PFSK-1 (cell line): ENCODE measurements around the gene SFTPA1.

Source experiments
- FOXP2 ChIP-seq: optimal IDR thresholded peaks from 2 replicates; pipeline ENCODE3; 2011; ENCODE audit warnings: borderline replicate concordance, control low read depth, inconsistent platforms; ENCODE audit not compliant: insufficient read depth; ENCODE audit errors: extremely low read length, extremely low read depth
- POLR2AphosphoS5 ChIP-seq: IDR thresholded peaks from 2 replicates; pipeline ENCODE4 v1.6.1; 2012; ENCODE audit warnings: low read depth, mild to moderate bottlenecking, control low read depth, low read length, moderate library complexity
- REST ChIP-seq, 2 experiments: IDR thresholded peaks; 2 replicates each; pipeline versions ENCODE4 v1.6.1 to v1.8.0; 2011 to 2012; ENCODE audit warnings: low read depth in 2 of 2, low read length in 2 of 2, control low read depth in 1 of 2, inconsistent platforms in 1 of 2, mild to moderate bottlenecking in 1 of 2, moderate library complexity in 1 of 2; ENCODE audit not compliant: insufficient read depth in 1 of 2
- SIN3A ChIP-seq: IDR thresholded peaks from 2 replicates; pipeline ENCODE4 v1.6.1; 2012; ENCODE audit warnings: mild to moderate bottlenecking, low read length, moderate library complexity, borderline replicate concordance; ENCODE audit not compliant: insufficient read depth
- TAF1 ChIP-seq: IDR thresholded peaks from 2 replicates; pipeline ENCODE4 v1.6.1; 2012; ENCODE audit warnings: low read length, control low read depth, borderline replicate concordance; ENCODE audit not compliant: insufficient read depth

SFTPA1 gene

GRCh38 chr10:79629955-79630327 is 19.2 kb downstream of the SFTPA1 start:
- TF ChIP-seq SIN3A: no peak

- no peak for TF ChIP-seq POLR2AphosphoS5
- no peak for TF ChIP-seq FOXP2
- TF ChIP-seq REST (IDR thresholded peaks at IDR 0.05; ENCODE audit: insufficient read depth in 1 of 2, low read depth in 2 of 2, low read length in 2 of 2): no peak
- no peak for TF ChIP-seq SIN3A
- TF ChIP-seq TAF1: no peak
These were observed 27.6 kb downstream of the SFTPA1 start for GRCh38 chr10:79638318-79638717.
